Endothelial cell of umbilical vein (primary cell): ENCODE measurements around the gene AFDN. TPM values are rescaled to one million over a fixed set of nuclear protein-coding genes. Genes with fewer than 3 reads are reported as not detected.

Experiments
- BruUV-seq: library from RNA; stranded (reverse); fragments of 400-500 nt; replicated peaks from 2 replicates; lab custom pipeline; 2021; lab: Mats Ljungman, UMichigan
- CTCF ChIA-PET: fragments of 300-600, 350-600 bp; sonication (Branson Sonifier 250); formaldehyde crosslinking; loops from one replicate; lab custom pipeline; 2021; ENCODE audit warnings: antibody characterized with exemption, inconsistent platforms; lab: Charles Lee
- POLR2A ChIA-PET: fragments of 300-600, 350-600 bp; sonication (Branson Sonifier 250); formaldehyde crosslinking; loops from one replicate; lab custom pipeline; 2021; ENCODE audit warnings: antibody characterized with exemption, inconsistent platforms; lab: Charles Lee
- DNase-seq: peaks from one replicate; pipeline ENCODE4 v3.0.0-alpha.2; 2011; ENCODE audit warnings: low read depth, low spot score
- FAIRE-seq: peaks from 2 replicates; lab custom pipeline; 2011; peaks lifted over from hg19 to GRCh38; lab: Jason Lieb, UNC
- H2AFZ ChIP-seq: 2 replicates; pipeline ENCODE4 v1.6.0; 2012; ENCODE audit warnings: low read depth, low read length, control low read depth, inconsistent platforms
- H3K27ac ChIP-seq: 2 replicates; pipeline ENCODE4 v1.5.1; 2011; ENCODE audit warnings: low read depth, mild to moderate bottlenecking, control low read depth, low read length, moderate library complexity; ENCODE audit not compliant: insufficient read depth
- H3K27me3 ChIP-seq, 2 experiments: 2 replicates each; pipeline versions ENCODE4 v1.6.0 to v1.6.1; 2011; ENCODE audit warnings: low read length in 2 of 2, mixed read lengths in 1 of 2; ENCODE audit not compliant: control insufficient read depth in 2 of 2, insufficient read depth in 2 of 2
- H3K36me3 ChIP-seq, 2 experiments: 2 replicates in 1 of 2; 3 replicates in 1 of 2; pipeline ENCODE4 v1.5.1; 2011; ENCODE audit warnings: low read length in 2 of 2, mild to moderate bottlenecking in 1 of 2, moderate library complexity in 1 of 2; ENCODE audit not compliant: control insufficient read depth in 2 of 2, insufficient read depth in 2 of 2; ENCODE audit errors: extremely low read depth in 1 of 2
- H3K4me1 ChIP-seq: 3 replicates; pipeline ENCODE4 v1.5.1; 2011; ENCODE audit warnings: mild to moderate bottlenecking, low read length; ENCODE audit not compliant: control insufficient read depth, insufficient read depth; ENCODE audit errors: extremely low read depth
- H3K4me2 ChIP-seq: 2 replicates; pipeline ENCODE4 v1.6.1; 2011; ENCODE audit warnings: low read length, control low read depth, mixed read lengths; ENCODE audit not compliant: insufficient read depth
- H3K4me3 ChIP-seq, 3 experiments: fragments of 200-600 bp in 1 of 3; sonication (generic), shearing (Covaris generic) in 1 of 3; replicated peaks in 1 of 3; 2 replicates each; pipeline ENCODE4 v1.5.1; 2011 to 2016; ENCODE audit warnings: control low read depth in 3 of 3, low read length in 3 of 3, mild to moderate bottlenecking in 2 of 3, inconsistent platforms in 1 of 3, low read depth in 1 of 3, moderate library complexity in 1 of 3; ENCODE audit not compliant: insufficient read depth in 1 of 3
- H3K79me2 ChIP-seq: 2 replicates; pipeline ENCODE4 v1.6.0; 2012; ENCODE audit warnings: low read length, inconsistent platforms; ENCODE audit not compliant: control insufficient read depth, insufficient read depth
- H3K9ac ChIP-seq: replicated peaks from 2 replicates; pipeline ENCODE3; 2011; ENCODE audit warnings: low read length, control low read depth; ENCODE audit not compliant: insufficient read depth; ENCODE audit errors: extremely low read depth
- H3K9me1 ChIP-seq: replicated peaks from 3 replicates; pipeline ENCODE4 v1.6.0; 2011; ENCODE audit warnings: mild to moderate bottlenecking, low read length; ENCODE audit not compliant: control insufficient read depth, insufficient read depth; ENCODE audit errors: extremely low read depth
- H3K9me3 ChIP-seq: replicated peaks from 2 replicates; pipeline ENCODE4 v1.5.1; 2012; ENCODE audit warnings: low read length, inconsistent platforms; ENCODE audit not compliant: control insufficient read depth, insufficient read depth
- H4K20me1 ChIP-seq: replicated peaks from 2 replicates; pipeline ENCODE3; 2011; ENCODE audit warnings: mild to moderate bottlenecking, low read length; ENCODE audit not compliant: control insufficient read depth, insufficient read depth; ENCODE audit errors: extremely low read depth
- EZH2 ChIP-seq: IDR thresholded peaks from 2 replicates; pipeline ENCODE4 v1.6.1; 2012; ENCODE audit warnings: borderline replicate concordance, low read depth, mild to moderate bottlenecking, moderate library complexity, low read length, inconsistent platforms; ENCODE audit not compliant: severe bottlenecking
- FOS ChIP-seq: IDR thresholded peaks from 2 replicates; pipeline ENCODE4 v1.6.1; 2011; ENCODE audit warnings: mild to moderate bottlenecking, low read length, moderate library complexity, borderline replicate concordance; ENCODE audit not compliant: insufficient read depth
- GATA2 ChIP-seq: IDR thresholded peaks from 2 replicates; pipeline ENCODE4 v1.7.0; 2011; ENCODE audit warnings: low read depth, mild to moderate bottlenecking, moderate library complexity, mixed read lengths, low read length; ENCODE audit not compliant: insufficient read length, insufficient read depth
- JUN ChIP-seq: IDR thresholded peaks from 2 replicates; pipeline ENCODE4 v1.6.1; 2011; ENCODE audit warnings: borderline replicate concordance, low read depth; ENCODE audit not compliant: insufficient read length, insufficient read depth
- POLR2A ChIP-seq: IDR thresholded peaks from 2 replicates; pipeline ENCODE4 v1.6.1; 2012; ENCODE audit warnings: low read depth, mild to moderate bottlenecking, control low read depth, low read length
- POLR2AphosphoS5 ChIP-seq: IDR thresholded peaks from 2 replicates; pipeline ENCODE4 v1.6.1; 2012; ENCODE audit warnings: low read depth, mild to moderate bottlenecking, control low read depth, low read length, moderate library complexity; ENCODE audit not compliant: insufficient read depth
- dilution Hi-C: fragments of 300-500 bp; cut with MboI; formaldehyde crosslinking; loops from one replicate; pipeline ENCODE4 v1.15.0; 2019; ENCODE audit warnings: low sequenced_read_pairs; ENCODE audit not compliant: extremely low pct_ligation_motif_present
- intact Hi-C: fragments of 100-400 bp; cut with micrococcal nuclease; formaldehyde crosslinking; loops from one replicate; pipeline ENCODE4 v1.10.0; 2022
- polyA plus RNA-seq, 4 experiments: library from polyadenylated mRNA; depleted of rRNA in 3 of 4; stranded (reverse) in 3 of 4; unstranded in 1 of 4; fragments of >200 nt; gene quantifications; 2 replicates each; pipeline versions ENCODE4 v1.2.1 to v1.2.3, GENCODE V29; 2011 to 2012; ENCODE audit warnings: missing spikeins in 1 of 4
- total RNA-seq: library from RNA; stranded (reverse); gene quantifications from 2 replicates; pipeline ENCODE4 v1.2.3, GENCODE V29; 2021
- TF ChIP-seq, protein P1 (sequence below), 2 donors: IDR thresholded peaks; 1 replicate in 1 of 2; 2 replicates in 1 of 2; pipeline ENCODE4 v1.5.1; 2011; ENCODE audit warnings: low read length in 2 of 2, mild to moderate bottlenecking in 2 of 2, moderate library complexity in 2 of 2, control low read depth in 1 of 2, inconsistent platforms in 1 of 2, low read depth in 1 of 2; ENCODE audit not compliant: insufficient read depth in 1 of 2; ENCODE audit errors: extremely low read depth in 1 of 2

AFDN gene
- total and polyA plus RNA-seq, 2 donors (not counting 3 experiments of a cell fraction or from before 2014, with no cell fraction given): 31.0 to 134 TPM

DNA sequence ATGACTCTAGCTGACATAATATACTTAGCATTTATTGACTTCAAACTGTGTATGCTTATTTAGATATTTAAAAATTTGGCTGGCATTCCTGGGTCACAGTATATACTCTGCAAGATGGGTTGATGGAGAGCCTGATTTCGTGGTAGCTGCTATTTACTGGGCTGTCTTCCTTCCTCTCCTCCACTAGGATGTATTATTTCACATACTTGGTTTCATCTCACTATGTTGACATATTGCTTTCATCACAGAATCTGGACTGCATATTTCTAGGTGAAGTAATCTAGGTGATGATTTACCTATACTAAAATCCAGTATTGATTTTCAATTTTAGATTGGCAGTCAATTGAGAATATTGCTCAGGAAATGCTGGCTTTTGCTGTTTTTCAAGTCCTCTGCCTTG, 15.7 kb downstream of the AFDN start:
- BruUV-seq: no TSS peak
- H3K4me1 ChIP-seq: no peaks in the 10 kb centered on the region
- dilution Hi-C loops (no loop called here), intact Hi-C loops (no loop called here)
- ChIA-PET POLR2A (no interaction called here), CTCF (interaction anchor here (1.3 to 1.4 kb wide), 2 partner anchors 12 to 17 kb away, joined by 4 read pairs; no protein-coding TSS in a partner anchor)
- DNase-seq: no peak
- H2AFZ ChIP-seq: no peak overlapping the region
- no peaks in the 10 kb centered on the region for H3K9me1 ChIP-seq
- peaks cover 7% of the 10 kb centered on the region for H4K20me1 ChIP-seq
- H3K9ac ChIP-seq: no peak overlapping the region
- no peaks in the 10 kb centered on the region for H3K36me3 ChIP-seq
- no peak overlapping the region for H3K27ac ChIP-seq
- no peak for FAIRE-seq
- no peaks in the 10 kb centered on the region for H3K9me3 ChIP-seq
- H3K4me2 ChIP-seq: no peak overlapping the region
- H3K27me3 ChIP-seq: no peaks in the 10 kb centered on the region
- TF ChIP-seq FOS (no peak), GATA2 (no peak), JUN (no peak), POLR2A (no peak), EZH2 (no peak), POLR2AphosphoS5 (no peak)
- TF ChIP-seq, protein P1, sequence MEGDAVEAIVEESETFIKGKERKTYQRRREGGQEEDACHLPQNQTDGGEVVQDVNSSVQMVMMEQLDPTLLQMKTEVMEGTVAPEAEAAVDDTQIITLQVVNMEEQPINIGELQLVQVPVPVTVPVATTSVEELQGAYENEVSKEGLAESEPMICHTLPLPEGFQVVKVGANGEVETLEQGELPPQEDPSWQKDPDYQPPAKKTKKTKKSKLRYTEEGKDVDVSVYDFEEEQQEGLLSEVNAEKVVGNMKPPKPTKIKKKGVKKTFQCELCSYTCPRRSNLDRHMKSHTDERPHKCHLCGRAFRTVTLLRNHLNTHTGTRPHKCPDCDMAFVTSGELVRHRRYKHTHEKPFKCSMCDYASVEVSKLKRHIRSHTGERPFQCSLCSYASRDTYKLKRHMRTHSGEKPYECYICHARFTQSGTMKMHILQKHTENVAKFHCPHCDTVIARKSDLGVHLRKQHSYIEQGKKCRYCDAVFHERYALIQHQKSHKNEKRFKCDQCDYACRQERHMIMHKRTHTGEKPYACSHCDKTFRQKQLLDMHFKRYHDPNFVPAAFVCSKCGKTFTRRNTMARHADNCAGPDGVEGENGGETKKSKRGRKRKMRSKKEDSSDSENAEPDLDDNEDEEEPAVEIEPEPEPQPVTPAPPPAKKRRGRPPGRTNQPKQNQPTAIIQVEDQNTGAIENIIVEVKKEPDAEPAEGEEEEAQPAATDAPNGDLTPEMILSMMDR (IDR thresholded peaks at IDR 0.05; ENCODE audit: extremely low read depth in 1 of 2, insufficient read depth in 1 of 2, low read depth in 1 of 2, low read length in 2 of 2): no peak
- no peak overlapping the region for H3K4me3 ChIP-seq
- H3K79me2 ChIP-seq: peaks cover 57% of the 10 kb centered on the region
